M059J (cell line): Measurements from ENCODE around the gene NOP53. TPM values are rescaled to one million over a fixed set of nuclear protein-coding genes. Genes with fewer than 3 reads are reported as not detected.
"Not testable (repeated sequence)": the region's sequence is repeated elsewhere in the genome, so short reads cannot be mapped to it uniquely, and the experiment has no call there.

Experiments
- DNase-seq: peaks from one replicate; pipeline ENCODE4 v3.0.0-alpha.2; 2012; ENCODE audit warnings: low read depth
- total RNA-seq: library from RNA; depleted of rRNA; stranded (reverse); fragments of >200 nt; shearing (Covaris generic); gene quantifications from 2 replicates; pipeline ENCODE4 v1.2.3, GENCODE V29; 2014

The NOP53 gene
- total RNA-seq, 1 experiment from 2014 or later: 31.0 TPM

DNA sequence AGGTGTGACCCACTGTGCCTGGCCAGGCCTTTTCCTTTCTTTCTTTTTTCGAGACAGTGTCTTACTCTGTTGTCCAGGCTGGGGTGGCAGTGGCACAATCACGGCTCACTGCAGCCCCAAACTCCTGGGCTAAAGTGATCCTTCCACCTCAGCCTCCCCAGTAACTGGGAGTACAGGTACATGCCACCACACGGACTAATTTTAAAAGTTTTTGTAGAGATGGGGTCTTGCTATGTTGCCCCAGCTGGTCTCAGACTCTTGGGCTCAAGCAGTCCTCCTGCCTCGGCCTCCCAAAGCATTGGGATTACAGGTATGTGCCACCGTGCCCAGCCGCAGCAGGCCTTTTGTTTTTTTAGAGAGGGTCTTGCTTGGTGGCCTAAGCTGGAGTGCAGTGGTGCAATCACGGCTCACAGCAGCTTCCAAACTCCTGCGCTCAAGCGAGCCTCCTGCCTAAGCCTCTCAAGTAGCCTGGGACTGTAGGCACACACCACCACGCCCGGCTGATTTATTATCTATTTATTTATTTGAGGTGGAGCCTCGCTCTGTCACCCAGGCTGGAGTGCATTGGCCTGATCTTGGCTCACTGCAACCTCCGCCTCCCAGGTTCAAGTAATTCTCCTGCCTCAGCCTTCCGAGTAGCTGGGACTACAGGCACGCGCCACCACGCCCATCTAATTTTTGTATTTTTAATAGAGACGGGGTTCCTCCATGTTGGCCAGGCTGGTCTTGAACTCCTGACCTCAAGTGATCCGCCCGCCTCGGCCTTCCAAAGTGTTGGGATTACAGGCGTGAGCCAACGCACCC is 32.1 kb downstream of the NOP53 start:
- not testable (repeated sequence) for DNase-seq

DNA sequence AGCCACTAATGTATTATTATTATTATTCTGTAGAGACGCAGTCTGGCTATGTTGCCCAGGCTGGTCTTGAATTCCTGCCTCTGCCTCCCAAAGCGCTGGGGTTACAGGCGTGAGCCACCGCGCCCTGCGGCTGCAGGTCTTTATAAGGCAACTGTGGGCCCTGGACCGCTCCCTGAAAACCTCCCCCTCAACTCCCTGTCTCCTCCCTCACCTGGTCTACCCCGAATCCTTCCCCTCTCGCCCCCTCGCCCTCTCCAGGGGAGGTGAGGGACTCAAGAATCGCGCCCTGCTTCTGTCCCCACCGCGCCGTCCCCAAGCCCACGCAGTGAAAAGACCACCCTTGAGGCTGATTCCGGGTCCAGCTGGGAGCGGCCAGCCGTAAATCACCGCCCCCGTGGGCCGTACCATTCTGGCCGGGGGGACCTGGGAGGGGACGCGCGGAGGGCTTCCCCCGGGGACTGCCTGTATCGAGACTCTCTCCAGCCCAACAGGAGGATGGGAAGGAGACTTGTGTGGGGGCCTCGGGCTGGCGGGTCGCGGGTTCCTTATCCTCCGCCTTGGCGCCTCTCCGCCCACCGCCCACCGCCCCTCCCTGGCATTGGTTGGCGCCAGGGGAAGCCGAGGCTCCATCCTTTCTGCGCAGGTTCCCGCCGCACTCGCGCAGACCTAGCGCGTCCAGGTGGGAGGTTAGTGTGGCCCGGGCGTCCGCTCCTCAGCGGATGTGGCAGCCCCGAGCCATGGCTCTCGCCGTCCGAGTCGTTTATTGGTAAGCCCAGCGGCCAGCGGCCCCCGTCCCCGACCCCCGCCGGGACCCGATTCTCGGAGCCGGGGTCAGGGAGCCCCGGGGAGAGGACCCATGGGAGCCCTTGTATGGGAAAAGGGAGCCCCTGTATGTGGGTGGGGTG is 33.0 kb downstream of the NOP53 start, which contains the start of gene SELENOW:
SELENOW (plus strand) TSS at position 655 of the 905 bp plus-strand sequence; CDS start at position 738, 83 bp downstream.
- peak; percentile 72 for DNase-seq

DNA sequence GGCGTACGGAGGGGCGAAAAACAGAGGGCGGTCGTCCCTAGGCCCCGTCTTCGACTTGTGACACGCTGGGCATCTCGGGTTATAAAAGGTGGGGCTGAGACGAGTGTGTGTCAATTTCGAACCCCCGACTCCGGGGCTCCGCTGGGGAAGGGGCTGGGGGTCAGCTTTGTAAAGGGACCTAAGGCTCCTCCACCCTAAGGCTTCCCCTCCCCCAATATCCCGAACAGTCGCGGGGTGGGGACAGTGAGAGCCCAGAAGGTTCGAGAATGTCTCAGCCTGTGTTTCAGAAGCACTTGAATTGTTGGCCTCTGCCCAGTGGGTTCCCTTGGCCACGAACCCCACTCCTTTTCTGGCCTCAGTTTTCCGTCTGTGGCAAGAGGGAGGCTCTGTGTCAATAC is 33.6 kb downstream of the NOP53 start:
- peak; percentile 16 for DNase-seq

DNA sequence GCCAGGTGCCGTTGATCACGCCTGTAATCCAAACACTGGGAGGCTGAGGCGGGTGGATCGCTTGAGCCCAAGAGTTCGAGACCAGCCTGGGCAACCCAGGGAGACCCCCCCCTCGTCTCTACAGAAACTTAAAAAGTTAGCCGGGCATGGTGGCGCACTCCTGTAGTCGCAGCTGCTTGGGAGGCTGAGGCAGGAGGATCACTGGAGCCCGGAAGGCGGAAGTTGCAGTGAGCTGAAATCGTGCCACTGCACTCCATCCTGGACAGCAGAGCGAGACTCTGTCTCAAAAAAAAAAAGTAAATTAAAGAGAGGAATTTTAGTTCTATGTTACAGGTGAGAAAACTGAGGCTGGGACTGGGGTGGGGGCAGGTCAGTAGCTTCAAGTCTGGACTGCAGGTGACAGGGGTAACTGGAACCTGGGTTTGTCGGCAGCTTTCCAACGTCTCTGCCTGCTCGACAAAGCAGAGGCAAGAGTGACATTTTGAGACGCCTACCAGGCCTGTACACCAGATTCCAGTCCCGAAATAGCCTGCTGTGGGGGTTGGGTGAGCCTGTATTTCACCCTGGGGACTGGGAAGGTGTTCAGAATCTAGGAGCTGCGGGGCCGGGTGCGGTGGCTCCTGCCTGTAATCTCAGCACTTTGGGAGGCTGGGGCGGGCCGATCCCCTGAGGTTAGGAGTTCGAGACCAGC is 34.3 kb downstream of the NOP53 start:
- no peak for DNase-seq

DNA sequence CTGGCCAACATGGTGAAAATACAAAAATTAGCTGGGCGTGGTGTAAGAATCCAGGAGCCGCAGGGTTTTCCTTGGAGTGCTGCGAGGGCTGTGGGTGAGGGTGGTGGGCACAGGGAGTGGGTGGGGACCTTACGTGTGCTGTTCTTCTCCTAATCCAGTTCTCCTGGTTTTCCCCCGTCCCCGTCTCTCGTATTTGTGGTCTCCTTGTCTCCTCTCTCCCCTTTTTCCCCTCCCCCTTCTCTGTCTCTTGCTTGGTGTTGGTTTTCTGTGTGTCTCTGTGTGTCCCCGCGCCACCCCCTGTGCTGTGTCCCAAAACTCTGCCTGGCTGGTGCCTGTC is 34.8 kb downstream of the NOP53 start:
- DNase-seq: no peak

DNA sequence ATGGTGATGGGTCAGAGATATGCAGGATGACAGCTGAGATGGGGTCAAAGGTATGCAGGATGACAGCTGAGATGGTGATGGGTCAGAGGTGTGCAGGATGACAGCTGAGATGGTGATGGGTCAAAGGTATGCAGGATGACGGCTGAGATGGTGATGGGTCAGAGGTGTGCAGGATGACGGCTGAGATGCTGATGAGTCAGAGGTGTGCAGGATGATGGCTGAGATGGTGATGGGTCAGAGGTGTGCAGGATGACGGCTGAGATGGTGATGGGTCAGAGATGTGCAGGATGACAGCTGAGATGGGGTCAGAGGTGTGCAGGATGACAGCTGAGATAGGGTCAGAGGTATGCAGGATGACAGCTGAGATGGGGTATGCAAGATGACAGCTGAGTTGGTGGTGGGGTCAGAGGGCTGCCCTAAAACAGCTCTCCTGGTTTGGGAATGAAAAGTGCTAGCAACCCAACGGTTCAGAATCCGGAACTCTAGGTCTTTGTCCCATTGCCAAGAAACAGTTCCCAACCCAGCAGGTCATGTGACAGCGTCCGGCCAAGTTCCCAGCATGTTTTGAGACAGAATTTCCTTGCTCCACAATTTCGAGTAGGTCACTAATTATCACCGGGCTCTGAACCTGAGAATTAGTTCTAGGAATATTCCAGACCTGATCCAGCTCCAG is 36.4 kb downstream of the NOP53 start:
- DNase-seq: no peak

DNA sequence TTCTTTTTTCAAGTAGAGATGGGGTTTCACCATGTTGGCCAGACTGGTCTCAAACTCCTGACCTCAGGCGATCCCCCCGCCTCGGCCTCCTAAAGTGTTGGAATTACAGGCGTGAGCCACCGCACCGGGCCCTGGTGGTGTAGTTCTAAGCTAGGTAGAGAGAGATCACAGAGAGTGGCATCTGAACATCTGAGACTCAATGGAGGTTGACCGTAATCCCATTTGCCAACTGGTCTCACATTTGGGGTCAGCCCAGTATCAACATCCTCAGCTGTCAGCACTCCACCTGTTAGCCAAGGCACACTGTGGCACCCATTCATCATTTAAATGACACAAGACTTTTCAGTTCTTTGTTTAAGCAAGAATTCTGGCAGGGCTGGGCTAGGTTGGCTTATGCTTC is 41.2 kb downstream of the NOP53 start:
- DNase-seq: no peak

DNA sequence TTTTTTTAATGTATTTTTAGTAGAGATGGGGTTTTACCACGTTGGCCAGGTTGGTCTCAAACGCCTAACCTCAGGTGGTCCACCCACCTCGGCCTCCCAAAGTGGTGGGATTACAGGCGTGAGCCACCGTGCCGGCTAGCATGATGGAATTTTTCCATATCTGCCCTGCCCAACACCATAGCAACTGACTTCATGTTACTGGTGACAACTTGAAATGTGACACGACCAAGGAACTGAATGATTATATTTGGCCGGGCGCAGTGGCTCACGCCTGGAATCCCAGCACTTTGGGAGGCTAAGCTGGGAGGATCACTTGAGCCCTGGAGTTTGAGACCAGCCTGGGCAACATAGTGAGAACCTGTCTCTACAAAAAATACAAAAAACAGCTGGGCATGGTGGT is 42.0 kb downstream of the NOP53 start:
- not testable (repeated sequence) for DNase-seq

DNA sequence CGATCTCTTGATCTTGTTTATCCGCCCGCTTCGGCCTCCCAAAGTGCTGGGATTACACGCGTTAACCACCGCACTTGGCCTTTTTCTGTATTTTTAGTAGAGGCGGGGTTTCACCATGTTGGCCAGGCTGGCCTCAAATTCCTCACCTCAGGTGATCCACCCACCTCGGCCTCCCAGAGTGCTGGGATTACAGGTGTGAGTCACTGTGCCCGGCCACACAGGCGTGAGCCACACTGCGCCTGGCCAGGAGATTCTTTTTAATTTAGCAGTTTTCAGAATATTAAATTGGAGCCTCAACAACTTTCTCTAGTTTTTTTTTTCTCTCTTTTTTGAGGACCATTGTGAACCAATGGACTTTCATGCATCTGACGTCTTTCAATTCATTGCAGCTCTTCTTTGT is 44.5 kb downstream of the NOP53 start:
- DNase-seq: not testable (repeated sequence)

DNA sequence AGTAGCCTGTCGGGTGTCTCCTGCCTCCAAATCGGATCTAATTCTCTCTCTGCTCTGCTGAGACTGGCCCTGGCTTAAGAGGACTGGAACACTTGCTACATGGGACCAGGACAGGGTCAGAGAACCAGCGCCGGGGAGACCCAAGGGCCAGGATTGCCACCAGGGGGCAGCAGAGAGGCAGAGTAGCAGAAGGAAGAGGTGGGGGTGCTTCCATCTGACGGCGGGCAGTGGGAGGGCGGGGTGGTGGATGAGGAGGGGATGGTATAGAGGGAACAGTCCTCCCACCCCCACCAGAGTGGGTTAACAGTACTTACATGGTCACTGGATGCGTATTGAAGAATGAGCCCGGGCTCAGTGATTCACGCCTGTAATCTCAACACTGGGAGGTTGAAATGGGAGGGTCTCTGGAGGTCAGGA is 45.1 kb downstream of the NOP53 start:
- DNase-seq: peak; percentile 55

DNA sequence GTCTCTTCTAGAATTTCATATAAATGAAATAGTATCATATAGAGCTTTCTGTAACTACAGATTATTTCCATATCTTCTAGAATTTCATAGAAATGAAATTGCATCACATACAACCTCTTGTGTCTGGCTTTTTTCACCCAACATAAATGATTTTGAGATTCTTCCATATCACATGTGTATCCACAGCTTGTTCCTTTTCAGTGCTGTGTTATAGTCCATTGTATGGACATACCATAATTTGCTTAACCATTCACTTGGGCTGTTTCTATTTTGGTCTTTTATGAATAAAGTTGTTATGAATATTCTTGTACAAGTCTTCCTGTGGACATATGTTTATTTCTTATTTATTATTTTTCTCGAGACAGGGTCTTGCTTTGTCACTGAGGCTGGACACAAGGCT is 47.3 kb downstream of the NOP53 start:
- DNase-seq: no peak

DNA sequence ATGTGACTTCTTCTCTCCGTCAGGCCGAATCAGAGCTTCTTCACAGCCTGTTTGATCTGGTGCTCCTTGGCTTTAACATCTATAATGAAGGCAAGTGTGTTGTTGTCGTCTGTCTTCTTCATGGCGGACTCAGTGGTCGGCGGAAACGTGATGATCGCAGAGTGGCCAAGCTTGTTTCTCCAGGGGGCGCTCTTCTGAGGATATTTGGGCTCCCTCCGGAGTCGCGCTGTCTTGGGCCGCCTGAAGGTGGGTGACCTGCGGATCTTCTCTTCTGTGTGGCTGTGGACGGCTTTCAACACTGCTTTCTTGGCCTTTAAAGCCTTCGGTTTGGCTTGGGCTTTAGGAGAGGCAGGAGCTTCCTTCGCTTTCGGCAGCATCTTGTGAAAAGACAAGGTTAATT is 49.2 kb downstream of the NOP53 start:
- no peak for DNase-seq

DNA sequence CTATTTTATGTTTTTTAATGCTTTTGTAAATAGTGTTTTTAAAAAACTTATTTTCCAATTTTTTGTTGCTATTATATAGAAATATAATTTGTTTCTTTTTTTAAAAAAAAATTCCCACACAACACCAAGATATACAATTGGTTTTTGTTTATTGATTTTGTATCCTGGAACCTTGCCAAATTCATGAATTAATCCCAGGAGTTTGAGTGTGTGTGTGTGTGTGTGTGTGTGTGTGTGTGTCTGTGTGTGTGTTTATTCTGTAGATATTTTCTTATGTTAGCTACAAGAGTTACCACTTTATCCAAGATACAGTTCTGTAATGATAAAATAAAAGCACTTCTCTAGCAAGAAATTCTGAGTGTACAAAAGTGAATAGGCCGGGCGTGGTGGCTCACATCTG is 51.4 kb downstream of the NOP53 start:
- no peak for DNase-seq

DNA sequence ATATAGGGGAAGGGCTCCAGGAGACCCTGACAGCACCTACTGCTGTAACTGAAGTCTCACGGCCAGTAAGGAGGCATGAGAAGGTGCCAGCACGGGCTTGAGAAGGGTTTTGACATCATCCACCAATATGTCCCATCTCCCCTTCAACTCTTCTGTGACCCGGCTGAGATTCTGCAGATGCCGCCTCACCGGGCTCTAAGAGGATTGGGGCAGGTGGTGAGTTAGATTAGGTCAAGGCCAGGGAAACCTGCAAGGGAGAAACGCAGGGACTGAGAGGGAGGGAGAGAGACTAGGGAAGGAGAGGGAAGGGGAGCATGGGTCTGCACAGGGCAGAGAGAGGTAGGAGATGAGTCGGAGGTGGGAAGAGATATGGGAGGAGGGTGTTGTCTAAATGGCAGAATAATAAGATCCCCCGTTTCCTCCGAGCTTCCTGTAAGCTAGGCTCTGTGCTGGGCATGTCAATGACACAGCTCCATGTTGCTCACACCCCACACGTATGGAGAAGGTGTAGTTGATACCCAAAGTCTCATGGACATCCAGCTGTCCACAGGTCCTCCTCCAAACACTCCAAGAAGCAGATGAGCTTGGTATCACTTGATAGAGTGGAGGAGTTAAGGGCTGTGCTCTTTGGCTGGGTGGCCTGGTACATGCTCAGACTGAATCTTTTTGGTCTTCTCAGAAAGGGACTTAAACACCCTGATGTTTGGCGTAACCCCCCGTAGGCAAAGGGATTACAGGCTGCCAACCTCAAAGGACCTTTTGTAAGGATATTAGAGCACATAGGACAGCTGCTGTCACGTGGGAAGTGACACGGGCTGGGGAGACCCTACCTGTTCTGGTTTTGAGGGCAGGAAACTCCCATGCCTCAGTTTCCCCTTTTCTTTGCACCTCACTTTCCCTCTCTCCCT is 52.9 kb downstream of the NOP53 start:
- DNase-seq: no peak

DNA sequence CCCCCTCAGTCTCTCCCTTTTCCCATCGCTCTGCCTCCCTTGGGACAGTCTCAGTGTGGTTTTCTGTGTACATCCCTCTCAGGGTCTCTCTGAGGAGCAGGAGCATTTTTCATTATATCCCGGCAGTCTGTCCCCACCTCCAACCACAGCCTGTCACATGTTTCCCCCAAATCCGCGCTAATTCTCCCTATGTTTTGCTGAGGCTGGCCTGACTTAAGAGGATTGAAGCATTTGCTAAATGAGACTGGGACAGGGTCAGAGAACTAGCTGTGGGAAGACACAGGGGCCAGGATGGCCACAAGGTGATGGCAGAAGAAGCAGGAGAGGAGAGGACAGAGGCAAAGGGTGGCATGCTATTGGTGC is 53.5 kb downstream of the NOP53 start:
- no peak for DNase-seq

DNA sequence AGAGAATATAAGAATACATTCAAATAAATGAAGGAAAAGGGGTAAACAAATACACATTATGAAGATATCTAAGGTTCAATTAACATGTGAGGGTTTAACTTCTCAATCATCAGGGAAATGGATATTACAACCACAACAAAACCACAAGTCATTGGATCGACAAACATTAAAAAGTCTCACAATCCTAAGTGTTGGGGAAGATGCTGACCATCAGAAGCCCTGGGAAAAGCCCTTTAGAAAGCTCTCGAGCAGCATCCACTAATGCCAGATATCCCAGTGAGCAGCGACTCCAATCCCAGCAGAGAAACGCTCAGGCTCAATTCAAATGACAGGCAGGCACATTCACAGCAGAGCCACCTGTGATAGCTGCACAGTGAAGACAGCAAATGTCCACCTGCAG is 55.9 kb downstream of the NOP53 start:
- DNase-seq: no peak

DNA sequence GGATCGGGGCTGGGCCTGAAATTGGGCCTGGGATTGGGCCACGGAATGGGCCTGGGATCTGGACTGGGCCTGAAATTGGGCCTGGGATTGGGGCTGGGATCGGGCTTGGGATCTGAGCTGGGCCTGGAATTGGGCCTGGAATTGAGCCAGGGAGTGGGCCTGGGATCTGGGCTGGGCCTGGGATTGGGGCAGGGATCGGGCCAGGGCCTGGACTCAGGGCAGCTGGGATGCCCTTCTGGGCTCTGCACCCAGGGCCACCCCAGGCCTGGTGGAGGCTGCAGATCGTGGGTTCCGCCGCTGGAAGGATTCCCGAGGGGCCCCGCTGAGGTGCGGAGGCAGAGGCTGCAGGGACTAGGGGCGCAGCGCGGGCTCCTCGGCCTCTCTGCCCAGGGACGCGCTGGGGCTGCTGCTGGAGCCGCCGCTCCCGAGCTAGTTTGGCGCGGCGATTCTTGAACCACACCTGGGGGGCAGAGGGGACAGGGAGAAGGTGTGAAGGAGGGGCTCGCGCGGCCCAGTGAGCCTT is 57.2 kb downstream of the NOP53 start:
- DNase-seq: no peak

DNA sequence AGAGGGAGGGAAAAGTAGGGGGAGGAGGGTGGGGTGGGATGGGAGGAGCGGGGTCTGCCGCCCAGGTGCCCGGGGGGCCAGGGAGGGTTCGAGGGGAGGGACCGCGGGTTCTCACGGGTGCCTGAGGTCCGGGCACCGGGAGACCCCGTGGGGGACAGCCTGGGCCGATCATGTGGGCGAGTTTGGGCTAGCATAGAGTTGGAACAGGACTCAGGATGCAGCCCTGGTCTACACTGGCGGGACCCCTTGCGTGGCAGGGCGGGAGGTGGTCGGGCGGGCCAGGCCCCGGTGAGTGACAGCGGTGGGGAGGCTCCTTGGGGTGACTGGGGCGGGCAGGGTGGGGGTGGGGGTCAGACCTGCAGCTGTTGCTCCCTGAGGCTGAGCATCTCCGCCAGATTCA is 57.8 kb downstream of the NOP53 start:
- DNase-seq: not testable (repeated sequence)

DNA sequence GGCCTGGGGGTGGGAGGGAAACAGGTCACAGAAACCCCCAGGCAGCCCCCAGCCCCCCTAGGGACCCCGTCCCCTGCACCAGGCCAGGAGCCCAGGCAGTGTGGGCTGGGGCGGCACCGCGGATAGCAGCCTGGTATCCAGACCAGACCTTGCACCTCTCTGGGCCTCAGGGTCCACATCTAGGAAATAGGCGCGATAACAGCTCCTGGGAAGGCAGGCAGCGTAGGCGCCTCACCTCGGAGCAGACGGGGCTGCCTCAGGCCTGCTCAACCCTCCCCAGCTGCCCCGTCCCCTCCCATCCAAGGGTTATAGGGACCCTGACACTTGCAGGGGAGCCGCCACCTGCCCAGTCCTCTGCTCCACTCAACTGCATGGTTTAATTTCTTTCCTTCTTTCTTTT is 58.3 kb downstream of the NOP53 start:
- not testable (repeated sequence) for DNase-seq

DNA sequence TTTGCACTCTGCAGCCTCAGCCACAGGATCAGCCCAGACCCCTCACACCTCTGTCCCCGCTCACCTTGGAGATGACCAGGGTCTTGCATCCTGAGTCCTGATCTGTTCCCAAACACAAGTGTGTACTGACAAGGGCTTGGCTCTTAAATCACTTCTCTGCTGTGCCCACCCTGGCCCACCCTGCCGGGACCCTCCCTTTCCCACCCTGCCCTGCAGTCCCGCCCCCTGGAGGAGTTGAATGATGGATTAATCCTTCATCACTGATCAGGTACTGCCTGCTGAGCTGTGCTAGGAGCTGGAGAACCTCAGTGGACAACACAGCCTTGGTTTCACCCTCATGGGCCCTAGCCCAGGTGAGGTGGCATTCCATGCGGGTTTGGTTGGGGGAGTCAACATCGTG is 59.1 kb downstream of the NOP53 start, which contains the start of gene TPRX1:
TPRX1 (minus strand) TSS at position 101 of the 400 bp plus-strand sequence; CDS start at position 89, 12 bp downstream.
- DNase-seq: not testable (repeated sequence)
